SK-N-MC (cell line): ENCODE data around the gene CGNL1.

Experiments
- DNase-seq: peaks from one replicate; pipeline ENCODE4 v3.0.0-alpha.2; 2011; ENCODE audit warnings: low read depth, low spot score
- H3K27ac ChIP-seq: fragments of 200-600 bp; sonication (generic); 2 replicates; pipeline ENCODE4 v1.5.1; 2016; ENCODE audit warnings: mixed run types
- H3K36me3 ChIP-seq: fragments of 200-600 bp; sonication (generic); 2 replicates; pipeline ENCODE4 v1.6.1; 2017; ENCODE audit warnings: antibody characterized with exemption, low read length, mixed read lengths; ENCODE audit not compliant: insufficient read depth
- H3K4me3 ChIP-seq: fragments of 200-600 bp; sonication (generic); 2 replicates; pipeline ENCODE4 v1.5.1; 2016
- H3K9ac ChIP-seq: fragments of 200-600 bp; sonication (generic); 2 replicates; pipeline ENCODE4 v1.8.0; 2017; ENCODE audit warnings: mixed run types, mixed read lengths; ENCODE audit not compliant: insufficient read length
- H3K9me3 ChIP-seq: fragments of 200-600 bp; sonication (generic); 2 replicates; pipeline ENCODE4 v1.6.1; 2017; ENCODE audit warnings: low read depth, mild to moderate bottlenecking, antibody characterized with exemption, low read length, moderate library complexity, mixed read lengths
- EZH2 ChIP-seq: fragments of 200-600 bp; sonication (generic); IDR thresholded peaks from one replicate; pipeline ENCODE4 v1.6.1; 2017; ENCODE audit warnings: antibody characterized with exemption
- FOXP2 ChIP-seq: optimal IDR thresholded peaks from 2 replicates; pipeline ENCODE3; 2011; ENCODE audit warnings: mild to moderate bottlenecking, moderate library complexity; ENCODE audit not compliant: insufficient read depth; ENCODE audit errors: extremely low read length, control extremely low read depth
- POLR2AphosphoS5 ChIP-seq: IDR thresholded peaks from 2 replicates; pipeline ENCODE4 v1.6.1; 2012; ENCODE audit warnings: mild to moderate bottlenecking, low read depth, low read length, borderline replicate concordance

The CGNL1 gene

GRCh38 chr15:57375827-57376695 lies at the start of gene CGNL1:
Gene CGNL1 (plus strand): TSS chr15:57376505. CDS start chr15:57438000, 61,495 bp downstream.
- Histone ChIP-seq H3K9me3 (no peaks in the 10 kb centered on the region), H3K36me3 (no peaks in the 10 kb centered on the region), H3K4me3 (no peak within 1 kb of the TSS), H3K27ac (no peak within 1 kb of the TSS), H3K9ac (no peak within 1 kb of the TSS)
- DNase-seq = no peak
- no peak for TF ChIP-seq EZH2
- no peak for TF ChIP-seq FOXP2
- TF ChIP-seq POLR2AphosphoS5 = no peak

- Histone ChIP-seq H3K36me3 (no peaks in the 10 kb centered on the region), H3K9me3 (no peaks in the 10 kb centered on the region), H3K27ac (no peak overlapping the region), H3K9ac (no peak overlapping the region), H3K4me3 (no peak overlapping the region)
- TF ChIP-seq POLR2AphosphoS5 (no peak), EZH2 (no peak), FOXP2 (no peak)
- DNase-seq = no peak
These were observed 48.3 kb upstream of the CGNL1 start for GRCh38 chr15:57327985-57328471.

- Histone ChIP-seq H3K9ac (no peak overlapping the region), H3K27ac (no peak overlapping the region), H3K9me3 (no peaks in the 10 kb centered on the region), H3K4me3 (no peak overlapping the region), H3K36me3 (no peaks in the 10 kb centered on the region)
- DNase-seq = no peak
- TF ChIP-seq POLR2AphosphoS5 = no peak
- no peak for TF ChIP-seq FOXP2
- TF ChIP-seq EZH2 = no peak
These were observed 47.8 kb upstream of the CGNL1 start for GRCh38 chr15:57328479-57328878.

- DNase-seq = no peak
- Histone ChIP-seq H3K27ac (no peak overlapping the region), H3K9ac (no peak overlapping the region), H3K4me3 (no peak overlapping the region), H3K36me3 (no peaks in the 10 kb centered on the region), H3K9me3 (no peaks in the 10 kb centered on the region)
- TF ChIP-seq EZH2 (no peak), FOXP2 (no peak), POLR2AphosphoS5 (no peak)
These were observed 47.4 kb upstream of the CGNL1 start for GRCh38 chr15:57328897-57329296.

- Histone ChIP-seq H3K9ac (no peak overlapping the region), H3K9me3 (no peaks in the 10 kb centered on the region), H3K36me3 (no peaks in the 10 kb centered on the region), H3K27ac (no peak overlapping the region), H3K4me3 (no peak overlapping the region)
- no peak for DNase-seq
- no peak for TF ChIP-seq POLR2AphosphoS5
- TF ChIP-seq EZH2 = no peak
- TF ChIP-seq FOXP2 = no peak
These were observed 46.5 kb upstream of the CGNL1 start for GRCh38 chr15:57329582-57330367.

- Histone ChIP-seq H3K36me3 (no peaks in the 10 kb centered on the region), H3K9me3 (no peaks in the 10 kb centered on the region), H3K9ac (no peak overlapping the region), H3K27ac (no peak overlapping the region), H3K4me3 (no peak overlapping the region)
- DNase-seq = no peak
- TF ChIP-seq POLR2AphosphoS5 (no peak), FOXP2 (no peak), EZH2 (no peak)
These were observed 45.5 kb upstream of the CGNL1 start for GRCh38 chr15:57330619-57331340.

- Histone ChIP-seq H3K27ac (no peak overlapping the region), H3K9ac (no peak overlapping the region), H3K36me3 (no peaks in the 10 kb centered on the region), H3K4me3 (no peak overlapping the region), H3K9me3 (no peaks in the 10 kb centered on the region)
- TF ChIP-seq POLR2AphosphoS5 (no peak), EZH2 (no peak), FOXP2 (no peak)
- DNase-seq = no peak
These were observed 44.0 kb upstream of the CGNL1 start for GRCh38 chr15:57332326-57332725.

GRCh38 chr15:57333487-57333886 lies 42.8 kb upstream of the CGNL1 start:
- no peak overlapping the region for H3K27ac ChIP-seq
- no peaks in the 10 kb centered on the region for H3K9me3 ChIP-seq
- TF ChIP-seq POLR2AphosphoS5 (no peak), EZH2 (no peak), FOXP2 (no peak)
- H3K4me3 ChIP-seq = no peak overlapping the region
- H3K36me3 ChIP-seq = no peaks in the 10 kb centered on the region
- no peak overlapping the region for H3K9ac ChIP-seq
- DNase-seq = no peak

GRCh38 chr15:57334257-57334656 lies 42.0 kb upstream of the CGNL1 start:
- Histone ChIP-seq H3K27ac (no peak overlapping the region), H3K9me3 (no peaks in the 10 kb centered on the region), H3K9ac (no peak overlapping the region), H3K36me3 (no peaks in the 10 kb centered on the region), H3K4me3 (no peak overlapping the region)
- no peak for DNase-seq
- no peak for TF ChIP-seq POLR2AphosphoS5
- TF ChIP-seq EZH2 = no peak
- no peak for TF ChIP-seq FOXP2
